Body of pancreas (tissue), 4 donors: Measurements from ENCODE around the gene LRRC32.

Source experiments
- CTCF ChIP-seq, 7 experiments: fragments of 450-650 bp in 4 of 7; fragments of 200-600 bp in 3 of 7; sonication (generic) in 3 of 7; IDR thresholded peaks; one replicate each; pipeline ENCODE4 v1.5.1; 2016 to 2019; ENCODE audit warnings: antibody characterized with exemption in 7 of 7
- POLR2A ChIP-seq, 3 donors: fragments of 450-650 bp; IDR thresholded peaks; one replicate each; pipeline ENCODE4 v1.6.1; 2016; ENCODE audit warnings: antibody characterized with exemption in 3 of 3, mild to moderate bottlenecking in 2 of 3

- no peak for TF ChIP-seq CTCF (IDR thresholded peaks at IDR 0.05)
- TF ChIP-seq POLR2A (IDR thresholded peaks at IDR 0.05): no peak
These were observed 43.0 kb upstream of the LRRC32 start for GRCh38 chr11:76713499-76713898.
